HG02943 (cell line): ENCODE data around the gene HAPLN2.

Experiments used
- ATAC-seq: cut with Tn5 transposase; IDR thresholded peaks from one replicate; pipeline ENCODE4 v1.9.1; 2021; ENCODE audit warnings: mild to moderate bottlenecking, low read depth, moderate library complexity; ENCODE audit not compliant: unreplicated experiment

The HAPLN2 gene

DNA sequence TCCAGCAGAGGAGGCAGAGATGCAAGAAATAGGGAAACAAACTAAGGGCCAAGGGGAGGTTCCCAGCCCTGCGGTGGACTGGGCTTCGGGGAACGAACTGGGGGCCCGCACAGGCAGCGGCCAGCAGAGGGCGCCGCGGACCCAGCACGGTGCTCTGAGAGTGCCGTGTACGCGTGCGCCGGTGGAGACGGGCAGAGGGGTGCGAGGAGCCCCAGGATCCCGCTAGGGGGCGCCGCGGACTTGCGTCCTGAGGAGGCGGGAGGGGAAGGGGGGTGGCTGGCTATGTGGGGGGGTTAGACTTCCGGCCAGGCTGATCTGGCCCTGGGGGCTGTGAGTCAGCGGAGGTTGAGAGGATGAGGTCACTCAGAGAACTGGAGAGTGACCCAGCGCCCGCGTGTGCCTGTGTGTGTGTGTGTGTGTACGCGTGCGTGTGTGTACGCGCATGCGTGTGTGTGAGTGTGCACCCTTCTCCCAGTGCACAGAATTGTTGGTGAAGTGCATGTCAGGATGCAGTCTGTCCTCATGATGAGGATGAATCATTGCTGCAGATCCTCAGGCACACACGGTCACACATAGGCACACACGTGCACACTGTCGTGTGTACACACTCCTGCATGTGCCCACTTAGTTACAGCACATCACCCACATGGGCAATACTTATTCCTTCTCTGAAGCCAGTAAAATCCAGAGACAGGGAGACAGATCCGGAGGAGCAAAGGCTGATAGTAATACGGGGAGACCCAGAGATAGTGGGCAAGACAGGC is 41.0 kb downstream of the HAPLN2 start:
- ATAC-seq = no peak

DNA sequence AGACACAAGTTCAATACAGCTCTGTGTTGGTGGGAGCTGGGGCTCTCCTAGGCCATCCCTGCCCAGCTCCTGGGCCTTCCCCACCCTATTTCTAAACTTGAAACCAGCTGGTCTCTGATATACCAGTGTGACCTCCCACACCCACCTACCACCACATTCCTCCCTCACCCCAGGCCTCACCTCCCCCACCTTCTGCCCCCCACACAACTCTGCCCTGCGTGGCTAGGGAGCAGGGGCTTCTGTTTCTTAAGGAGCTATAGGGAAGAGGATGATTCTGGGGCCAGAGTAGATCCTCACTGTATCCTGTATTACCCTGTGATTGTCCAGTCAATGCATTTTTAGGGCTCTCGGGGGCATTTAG is 41.5 kb downstream of the HAPLN2 start:
- ATAC-seq = no peak

DNA sequence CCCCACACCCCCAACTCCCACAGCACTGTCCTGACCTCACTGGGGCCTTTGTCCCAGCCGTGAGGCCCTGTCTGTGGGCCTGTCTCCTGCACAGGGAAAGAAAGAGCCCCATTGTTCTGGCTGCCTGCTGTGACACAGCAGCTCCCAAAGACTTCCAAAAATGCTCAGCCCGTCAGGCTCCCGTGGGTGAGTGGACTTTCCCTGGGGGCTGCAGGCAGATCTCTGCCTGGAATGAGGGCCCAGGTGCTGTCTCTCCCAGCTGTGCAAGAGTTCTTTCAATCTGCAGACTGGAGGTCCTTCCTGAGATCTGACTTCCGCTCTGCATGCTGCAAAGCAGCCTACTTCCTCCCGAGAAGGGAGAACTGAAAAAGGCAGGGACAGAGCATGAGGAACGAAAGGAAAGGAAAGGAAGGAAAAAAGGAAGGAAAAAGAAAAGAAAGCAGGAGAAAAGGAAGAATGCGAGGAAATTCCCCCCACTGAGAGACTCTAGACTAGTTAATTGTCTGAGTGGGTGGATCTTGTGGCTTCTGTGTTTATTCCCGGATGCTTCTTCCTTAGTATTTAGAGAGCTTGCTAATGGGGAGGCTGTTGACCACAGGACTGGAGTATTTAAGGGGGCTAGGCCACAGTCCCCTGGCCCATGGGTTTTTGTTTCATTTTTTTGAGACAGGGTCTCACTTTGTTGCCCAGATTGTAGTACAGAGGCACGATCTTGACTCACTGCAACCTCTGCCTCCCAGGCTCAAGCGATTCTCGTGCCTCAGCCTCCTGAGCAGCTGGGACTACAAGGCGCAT is 43.0 kb downstream of the HAPLN2 start:
- ATAC-seq = no peak

DNA sequence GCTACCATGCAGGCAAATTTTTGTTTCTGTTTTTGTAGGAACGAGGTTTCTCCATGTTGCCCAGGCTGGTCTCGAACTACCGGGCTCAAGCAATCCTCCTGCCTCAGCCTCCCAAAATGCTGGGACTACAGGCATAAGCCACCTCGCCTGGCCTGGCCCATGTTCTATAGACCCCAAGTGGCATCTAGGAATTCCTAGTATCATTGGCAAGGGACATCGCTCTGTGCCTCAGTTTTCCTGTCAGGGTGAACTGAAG is 43.5 kb downstream of the HAPLN2 start:
- ATAC-seq = no peak

DNA sequence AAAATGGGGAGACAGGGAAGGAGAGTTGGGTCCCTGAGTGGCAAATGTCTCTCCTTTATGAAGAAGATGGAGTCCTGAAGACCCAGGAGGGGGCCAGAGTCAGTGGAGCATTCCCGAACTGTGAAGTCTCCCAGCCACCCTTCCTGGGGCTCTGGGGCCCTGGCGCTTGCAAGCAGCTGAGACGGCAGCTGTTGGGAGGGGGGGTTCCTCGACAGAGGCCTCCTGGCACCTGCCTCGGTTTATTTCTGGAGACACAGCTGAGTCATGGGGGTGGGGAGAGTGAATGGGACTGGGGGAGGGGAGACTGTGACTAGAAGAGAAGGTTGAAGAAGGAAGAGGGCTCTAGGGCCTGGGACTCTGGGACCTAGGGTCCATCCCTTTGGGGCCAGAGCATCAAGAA is 44.0 kb downstream of the HAPLN2 start:
- no peak for ATAC-seq

DNA sequence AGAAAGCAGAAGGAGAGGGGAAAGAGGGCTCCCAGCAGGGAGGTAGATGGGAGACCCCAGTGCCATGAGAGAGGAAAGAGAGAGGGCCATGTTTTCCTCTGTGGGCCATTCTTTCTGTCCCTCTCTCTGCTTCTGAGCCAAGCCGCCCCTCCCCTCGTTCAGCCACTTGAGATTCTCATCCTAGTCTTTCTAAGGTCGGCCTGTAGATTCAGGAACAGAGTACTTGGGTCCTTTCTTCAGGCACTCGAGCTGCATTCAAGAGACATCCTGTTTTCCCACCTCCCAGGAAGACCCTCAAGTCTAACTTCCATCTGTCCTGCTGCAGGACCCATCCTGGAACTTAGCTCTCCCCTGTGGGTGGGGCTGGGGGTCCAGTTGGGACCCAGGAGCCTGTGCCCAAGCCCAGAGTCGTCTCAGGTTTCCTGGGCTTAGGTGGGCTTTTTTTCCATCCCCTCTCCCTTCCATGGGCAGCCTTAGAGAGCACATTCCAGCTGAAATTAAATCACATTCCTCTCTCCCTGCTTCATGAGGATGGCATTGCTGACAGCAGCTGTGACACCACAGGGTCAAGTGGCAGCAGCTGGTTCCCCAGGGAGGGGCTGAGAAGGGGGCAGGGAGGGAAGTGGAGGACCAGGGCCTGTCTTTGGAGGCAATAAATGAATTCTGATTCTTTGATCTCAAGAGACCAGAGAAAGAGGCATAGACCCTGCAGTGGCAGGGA is 45.0 kb downstream of the HAPLN2 start:
- ATAC-seq = no peak

DNA sequence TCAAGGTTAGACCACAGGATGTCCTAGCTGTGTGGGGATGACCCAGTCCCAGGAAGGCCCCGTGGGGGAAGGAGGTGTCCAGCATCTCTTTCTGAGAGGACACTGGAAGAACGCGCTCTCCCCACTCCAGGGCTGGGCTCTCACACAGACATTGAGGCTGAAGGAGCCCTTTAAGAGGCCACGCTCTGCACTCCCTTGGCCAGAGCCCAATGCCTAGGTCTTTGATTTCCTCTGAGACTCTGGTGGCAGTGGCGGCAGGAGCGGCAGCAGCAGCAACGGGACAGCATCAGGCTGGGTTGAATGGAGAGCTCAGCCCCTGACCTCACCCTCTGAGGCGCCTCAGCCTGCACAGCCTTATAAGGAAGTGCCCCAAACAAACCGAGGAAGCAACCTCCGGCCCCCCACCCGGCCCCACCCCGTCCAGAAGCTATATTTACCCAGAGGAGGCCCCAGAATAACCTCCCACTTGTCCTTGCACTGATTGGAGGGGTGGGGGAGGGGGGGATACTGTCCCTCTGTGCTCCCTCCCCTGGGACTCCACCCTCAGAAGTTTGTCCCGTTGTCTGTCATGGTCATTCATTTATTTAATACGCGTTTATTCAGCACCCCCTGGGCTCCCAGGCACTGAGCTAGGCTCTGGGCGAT is 45.7 kb downstream of the HAPLN2 start:
- no peak for ATAC-seq

DNA sequence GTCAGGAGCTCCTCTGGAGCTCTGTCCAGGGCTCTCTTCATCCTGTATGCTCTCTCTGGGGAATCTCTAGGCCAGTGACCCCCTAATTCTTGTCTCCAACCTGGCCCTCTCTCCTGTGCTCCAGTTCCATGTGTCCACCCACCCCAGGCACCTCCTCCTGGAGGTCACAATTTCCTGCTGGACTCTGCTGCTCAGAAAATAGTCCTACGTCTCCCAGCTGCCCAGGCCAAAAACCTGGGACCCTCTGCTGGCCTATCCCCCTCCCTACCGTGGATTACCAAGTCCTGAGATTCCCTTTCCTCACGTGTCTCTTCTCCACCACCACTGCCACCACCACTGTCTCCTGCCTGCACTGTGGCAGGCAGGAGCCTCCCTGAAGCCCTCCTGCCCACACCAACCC is 46.3 kb downstream of the HAPLN2 start:
- no peak for ATAC-seq

DNA sequence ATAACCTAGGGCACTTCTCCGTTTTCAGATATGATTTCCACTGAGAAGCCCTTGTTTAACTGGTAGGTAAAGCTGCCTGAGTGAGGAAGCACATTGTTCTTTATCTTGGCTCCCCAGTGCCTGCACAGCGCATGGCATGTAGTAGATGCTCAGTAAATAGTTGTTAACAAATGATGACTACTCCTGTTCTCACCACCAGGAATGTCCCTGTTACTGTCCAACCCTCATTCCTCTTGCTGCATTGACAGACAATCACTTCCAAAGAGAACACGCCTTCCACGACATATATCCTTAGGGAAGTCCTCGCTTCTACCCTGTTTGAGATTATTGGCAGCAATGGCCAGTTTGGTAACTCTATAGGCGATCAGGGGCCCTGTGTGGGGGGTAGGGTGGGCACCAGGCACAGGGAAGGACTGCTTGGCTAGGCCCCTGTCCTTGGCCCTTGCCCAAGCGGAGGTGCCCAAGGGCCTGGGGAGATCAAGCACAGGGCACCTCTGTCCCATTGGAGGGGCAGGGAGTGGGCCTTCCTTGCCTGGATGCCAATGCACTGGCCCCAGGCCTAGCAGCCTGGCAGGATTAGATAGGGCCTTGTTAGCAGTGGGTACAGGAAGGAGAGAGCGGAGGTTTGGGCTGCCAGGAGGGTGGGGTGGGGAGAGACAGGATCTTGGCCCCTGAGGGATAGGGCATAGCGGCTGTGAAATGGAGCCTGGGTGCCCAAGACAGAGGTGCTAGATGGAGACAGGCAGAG is 47.8 kb downstream of the HAPLN2 start:
- no peak for ATAC-seq

DNA sequence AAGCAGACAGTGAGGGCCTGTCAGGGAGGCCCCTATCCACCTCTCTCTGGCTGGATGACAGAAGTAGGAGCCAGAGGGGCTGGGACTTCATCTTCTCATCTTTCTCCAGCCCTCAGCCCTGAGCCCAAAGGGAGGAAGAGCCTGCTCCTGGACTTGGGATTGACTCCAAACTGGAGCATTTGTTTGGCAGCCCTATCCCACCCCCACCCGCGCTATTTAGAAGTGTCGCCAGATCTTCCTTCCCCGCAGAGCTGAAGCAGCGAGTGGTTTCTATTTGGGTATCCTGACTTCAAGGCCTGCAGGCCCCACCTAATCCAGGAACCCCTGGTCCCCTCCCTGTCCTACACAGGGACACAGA is 48.4 kb downstream of the HAPLN2 start:
- ATAC-seq = no peak

DNA sequence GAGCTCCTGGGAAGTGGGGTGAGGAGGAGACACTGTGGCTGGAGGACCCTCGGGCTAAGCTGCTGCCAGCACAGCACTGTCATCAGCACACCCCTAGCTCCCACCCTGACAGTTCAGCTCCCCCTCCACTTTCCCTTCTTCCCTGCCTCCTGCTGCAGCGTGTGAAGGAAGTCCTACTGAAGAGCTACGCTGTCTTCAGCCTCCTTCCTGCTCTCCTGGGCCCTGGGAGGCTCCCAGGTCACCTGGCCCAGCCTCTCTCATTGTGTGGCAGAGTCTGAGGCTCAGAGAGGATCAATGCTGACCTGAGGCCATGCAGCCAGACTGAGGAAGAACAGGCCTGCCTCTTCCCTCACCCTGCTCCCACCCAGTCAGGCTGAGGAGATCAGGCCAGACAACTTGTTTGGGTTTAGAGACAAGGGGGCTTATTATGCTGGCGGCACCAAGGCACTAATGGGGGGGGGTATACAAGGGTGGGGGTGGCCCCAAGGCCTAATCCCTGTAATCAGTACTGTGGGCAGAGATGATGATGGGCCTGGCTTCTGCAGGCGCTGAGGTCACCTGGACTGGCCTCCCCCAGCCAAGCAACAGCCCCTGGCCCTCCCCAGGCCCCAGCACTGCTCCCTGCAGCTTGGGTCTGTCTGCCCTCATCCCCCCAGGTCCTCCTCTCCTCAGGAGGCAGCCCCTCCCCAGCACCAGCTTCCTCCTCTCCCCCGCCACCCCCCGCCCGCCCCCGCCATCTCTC is 48.9 kb downstream of the HAPLN2 start:
- no peak for ATAC-seq

DNA sequence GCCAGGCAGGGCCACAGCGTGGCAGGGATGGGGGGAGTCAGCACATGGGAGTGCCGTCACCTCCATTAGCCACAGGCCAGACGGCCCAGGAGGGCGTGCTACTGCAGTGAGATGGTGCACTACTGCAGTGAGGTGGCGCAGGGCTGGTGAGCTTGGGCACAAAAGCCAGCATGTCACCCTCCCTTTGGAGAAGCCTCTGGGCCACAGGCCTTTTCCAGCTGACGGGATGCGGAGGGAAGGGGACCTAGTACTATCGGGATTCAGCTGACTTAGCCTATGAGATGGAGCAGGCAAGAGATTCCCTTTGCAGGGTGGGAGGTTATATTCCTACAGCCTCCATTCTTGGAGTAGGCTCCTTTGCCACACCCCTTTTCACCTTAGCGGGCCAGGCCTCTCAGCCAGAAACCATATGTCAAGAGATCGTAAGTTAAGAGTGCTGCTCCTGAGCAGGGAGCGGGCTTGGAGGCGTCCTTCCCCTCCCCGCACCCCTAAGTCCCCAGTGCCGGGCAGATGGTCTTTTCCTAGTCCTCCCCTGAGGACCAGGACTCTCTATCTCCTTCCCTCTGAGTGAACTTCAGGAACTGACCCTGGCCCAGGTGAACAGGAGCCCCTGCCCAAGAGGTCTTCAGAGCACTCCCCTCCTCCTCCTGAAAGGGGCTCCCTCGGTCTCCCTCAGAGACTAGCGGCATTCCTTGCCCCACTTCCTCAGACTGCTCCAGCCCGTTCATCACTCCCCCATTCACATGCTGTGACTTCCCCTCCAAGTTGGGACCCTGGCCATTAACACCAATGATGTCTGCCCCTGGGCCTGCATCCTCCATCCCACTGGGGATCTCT is 49.8 kb downstream of the HAPLN2 start:
- ATAC-seq = no peak

DNA sequence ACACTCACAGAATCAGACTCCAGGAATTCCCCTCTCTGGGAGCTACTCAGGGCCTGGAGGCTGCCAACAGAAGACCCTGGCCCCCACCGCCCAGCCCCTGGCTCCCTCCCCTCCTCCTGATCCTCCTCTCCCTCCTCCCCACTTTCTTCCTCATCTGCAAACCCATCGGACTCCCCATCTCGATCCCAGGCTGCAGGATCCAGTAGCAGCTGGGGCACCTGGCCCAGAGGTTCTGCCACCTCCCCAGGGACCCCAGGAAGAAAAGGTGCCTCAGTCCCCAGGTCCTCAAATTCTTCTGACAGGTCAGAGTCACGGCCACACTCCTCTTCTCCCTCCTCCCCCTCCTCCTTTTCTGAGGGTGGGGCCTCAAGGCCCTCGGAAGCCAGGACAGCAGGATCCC is 50.6 kb downstream of the HAPLN2 start:
- ATAC-seq = no peak

DNA sequence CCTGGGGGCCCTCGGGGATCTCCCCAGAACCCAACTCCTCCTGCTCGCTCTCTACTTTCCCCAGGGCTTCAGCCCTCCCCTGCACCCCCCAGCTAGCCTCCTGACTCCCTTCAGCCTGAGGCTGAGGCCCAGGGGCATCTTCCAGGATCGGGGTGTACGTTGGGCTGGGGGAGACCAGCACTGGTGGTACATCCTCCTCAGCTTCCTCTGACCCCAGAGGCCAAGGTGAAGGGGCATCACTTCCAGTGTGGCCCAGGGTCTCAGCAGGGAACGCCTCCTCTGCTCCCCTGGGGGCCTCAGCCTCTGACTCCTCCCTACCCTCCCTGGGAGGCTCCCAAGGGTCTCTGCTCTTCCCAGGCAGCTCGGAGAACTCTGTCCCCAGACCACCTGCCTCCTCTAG is 51.1 kb downstream of the HAPLN2 start:
- no peak for ATAC-seq

DNA sequence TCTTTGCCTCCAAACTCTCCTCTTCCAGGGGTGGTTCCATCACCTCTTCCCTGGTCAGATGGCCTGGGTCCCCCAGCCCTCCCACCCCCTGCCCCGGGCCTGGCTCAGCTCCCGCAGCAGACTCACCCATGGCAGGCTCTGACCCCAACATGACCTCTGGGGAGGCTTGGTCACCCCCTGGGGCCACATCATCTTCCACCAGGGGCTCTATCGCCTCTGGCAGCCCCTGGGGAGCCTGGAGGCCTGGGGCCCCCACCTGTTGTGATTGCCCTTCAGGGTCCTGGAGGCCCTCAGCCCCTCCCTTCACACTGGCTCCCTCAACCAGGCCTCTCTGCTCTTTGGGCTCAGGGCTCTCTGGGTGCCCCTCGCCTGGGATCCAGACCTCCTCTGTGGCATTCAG is 51.6 kb downstream of the HAPLN2 start:
- no peak for ATAC-seq

DNA sequence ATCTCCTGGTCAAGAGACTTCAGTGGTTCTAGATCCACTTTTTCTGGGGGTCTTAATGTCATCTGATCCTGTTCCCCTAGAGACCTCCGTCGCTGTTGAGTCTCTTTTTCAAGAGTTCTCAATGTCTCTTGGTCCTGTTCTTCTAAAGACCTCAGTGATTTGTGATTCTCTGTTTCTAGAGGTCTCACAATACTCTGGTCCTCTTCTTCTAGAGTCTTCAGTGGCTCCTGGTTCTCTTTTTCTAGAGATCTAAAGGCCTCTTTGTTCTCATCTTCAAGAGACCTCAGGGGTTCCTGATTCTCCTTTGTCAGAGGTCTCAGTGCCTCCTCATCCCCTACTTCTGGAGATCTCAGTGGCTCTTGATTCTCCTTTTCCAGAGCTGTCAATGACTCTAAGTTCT is 52.6 kb downstream of the HAPLN2 start:
- ATAC-seq = no peak

DNA sequence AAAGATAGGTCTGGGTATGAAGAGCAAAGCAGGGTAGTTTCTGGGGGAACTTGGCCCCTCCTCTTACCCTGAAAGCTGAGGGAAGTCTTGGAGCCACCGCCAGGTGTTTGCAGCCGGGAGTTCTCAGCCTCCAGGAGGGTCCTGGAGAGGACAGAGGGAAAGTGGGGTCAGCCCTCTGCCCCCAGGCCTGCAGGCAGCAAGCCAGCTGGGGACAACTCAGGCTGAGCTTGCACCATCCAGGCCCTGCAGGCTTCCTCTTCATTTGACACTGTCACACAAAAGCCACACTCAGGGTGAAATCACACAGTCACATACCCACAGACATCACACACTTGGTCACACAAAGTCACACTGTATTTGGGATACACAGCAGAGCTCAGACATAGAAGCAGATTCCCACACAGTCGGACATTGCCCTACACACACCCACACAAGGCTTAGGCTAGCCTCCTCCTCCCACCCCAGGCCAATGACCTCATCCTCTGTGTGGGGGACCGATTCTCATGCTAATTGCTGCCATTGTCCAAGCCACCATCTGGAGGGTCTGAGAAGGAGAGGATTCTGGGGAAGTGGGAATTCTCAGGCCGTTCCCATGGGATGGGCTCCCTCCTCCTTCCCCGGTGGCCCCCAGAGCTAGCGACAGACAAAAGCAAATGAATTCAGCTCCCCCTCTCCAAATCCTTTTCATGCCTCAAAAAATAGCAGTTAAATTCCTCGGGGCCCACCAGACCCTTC is 54.3 kb downstream of the HAPLN2 start:
- ATAC-seq = no peak
